Parathyroid adenoma (tissue), 2 donors: ENCODE data around the gene CAV1.

Experiments
- H2AFZ ChIP-seq: fragments of 300-600 bp; sonication (generic); one replicate; pipeline ENCODE4 v1.7.0; 2017; ENCODE audit warnings: antibody characterized with exemption, mild to moderate bottlenecking
- H3K27ac ChIP-seq: fragments of 300-600 bp; sonication (generic); one replicate; pipeline ENCODE4 v1.7.0; 2017
- H3K27me3 ChIP-seq: fragments of 300-600 bp; sonication (generic); one replicate; pipeline ENCODE4 v1.7.0; 2017; ENCODE audit warnings: low read length; ENCODE audit not compliant: control insufficient read depth, insufficient read depth
- H3K36me3 ChIP-seq: fragments of 300-600 bp; sonication (generic); one replicate; pipeline ENCODE4 v1.7.0; 2017; ENCODE audit warnings: low read length; ENCODE audit not compliant: control insufficient read depth, insufficient read depth
- H3K4me1 ChIP-seq: fragments of 300-600 bp; sonication (generic); one replicate; pipeline ENCODE4 v1.7.0; 2017; ENCODE audit warnings: control low read depth
- H3K4me2 ChIP-seq: fragments of 300-600 bp; sonication (generic); one replicate; pipeline ENCODE4 v1.7.0; 2017; ENCODE audit warnings: low read length
- H3K4me3 ChIP-seq: fragments of 300-600 bp; sonication (generic); one replicate; pipeline ENCODE4 v1.7.0; 2017; ENCODE audit warnings: low read depth, low read length
- H3K79me2 ChIP-seq: fragments of 300-600 bp; sonication (generic); one replicate; pipeline ENCODE4 v1.7.0; 2017; ENCODE audit warnings: control low read depth
- H3K9ac ChIP-seq: fragments of 300-600 bp; sonication (generic); one replicate; pipeline ENCODE4 v1.7.0; 2017; ENCODE audit warnings: mild to moderate bottlenecking
- H3K9me3 ChIP-seq: fragments of 300-600 bp; sonication (generic); one replicate; pipeline ENCODE4 v1.7.0; 2017; ENCODE audit warnings: low read length; ENCODE audit not compliant: control insufficient read depth
- CTCF ChIP-seq: fragments of 300-600 bp; sonication (generic); IDR thresholded peaks from one replicate; pipeline ENCODE4 v1.7.0; 2017; ENCODE audit warnings: antibody characterized with exemption, mild to moderate bottlenecking
- donor health status: primary hyperparathyroidism.

The CAV1 gene

GRCh38 chr7:116588641-116589594, 64.1 kb downstream of the CAV1 start:
- Histone ChIP-seq H3K9ac (no peak overlapping the region), H3K36me3 (no peaks in the 10 kb centered on the region), H3K27me3 (no peaks in the 10 kb centered on the region), H3K4me3 (no peak overlapping the region), H2AFZ (no peak overlapping the region), H3K4me1 (no peaks in the 10 kb centered on the region), H3K4me2 (no peak overlapping the region), H3K9me3 (no peaks in the 10 kb centered on the region), H3K27ac (no peak overlapping the region), H3K79me2 (no peaks in the 10 kb centered on the region)
- peak; percentile 69 for TF ChIP-seq CTCF

- Histone ChIP-seq H3K36me3 (no peaks in the 10 kb centered on the region), H3K9ac (no peak overlapping the region), H3K4me1 (no peaks in the 10 kb centered on the region), H3K27ac (no peak overlapping the region), H3K4me2 (no peak overlapping the region), H3K9me3 (no peaks in the 10 kb centered on the region), H2AFZ (no peak overlapping the region), H3K79me2 (no peaks in the 10 kb centered on the region), H3K4me3 (no peak overlapping the region), H3K27me3 (no peaks in the 10 kb centered on the region)
- TF ChIP-seq CTCF, result peak; percentile 60
Observed at GRCh38 chr7:116591202-116592040, 66.6 kb downstream of the CAV1 start.

GRCh38 chr7:116592041-116592355, 67.2 kb downstream of the CAV1 start:
- Histone ChIP-seq H3K4me2 (no peak overlapping the region), H2AFZ (no peak overlapping the region), H3K36me3 (no peaks in the 10 kb centered on the region), H3K4me3 (no peak overlapping the region), H3K9me3 (no peaks in the 10 kb centered on the region), H3K9ac (no peak overlapping the region), H3K27me3 (no peaks in the 10 kb centered on the region), H3K4me1 (no peaks in the 10 kb centered on the region), H3K79me2 (no peaks in the 10 kb centered on the region), H3K27ac (no peak overlapping the region)
- no peak for TF ChIP-seq CTCF

- H3K9ac ChIP-seq, result no peak overlapping the region
Observed at GRCh38 chr7:116592445-116592844, 67.6 kb downstream of the CAV1 start.

More at GRCh38 chr7:116592445-116592844, 67.6 kb downstream of the CAV1 start:
- no peaks in the 10 kb centered on the region for H3K4me1 ChIP-seq
- no peaks in the 10 kb centered on the region for H3K36me3 ChIP-seq
- no peak overlapping the region for H3K4me3 ChIP-seq
- no peaks in the 10 kb centered on the region for H3K9me3 ChIP-seq
- no peak overlapping the region for H2AFZ ChIP-seq
- no peak overlapping the region for H3K4me2 ChIP-seq
- TF ChIP-seq CTCF, result no peak
- H3K27ac ChIP-seq, result no peak overlapping the region
- no peaks in the 10 kb centered on the region for H3K79me2 ChIP-seq
- H3K27me3 ChIP-seq, result no peaks in the 10 kb centered on the region
